RKO (cell line): ENCODE data around the gene ATP6V0E1.
"Not testable (repeated sequence)": the region's sequence is repeated elsewhere in the genome, so short reads cannot be mapped to it uniquely, and the experiment has no call there.

Experiments
- DNase-seq: peaks from one replicate; pipeline ENCODE4 v3.0.0-alpha.2; 2016; ENCODE audit warnings: low spot score

Gene ATP6V0E1

GRCh38 chr5:173004013-173004412, 20.4 kb downstream of the ATP6V0E1 start:
- no peak for DNase-seq

- no peak for DNase-seq
These were observed 20.9 kb downstream of the ATP6V0E1 start for GRCh38 chr5:173004447-173004846.

- DNase-seq = peak; percentile 14
These were observed 26.4 kb downstream of the ATP6V0E1 start for GRCh38 chr5:173010021-173010420.

GRCh38 chr5:173010547-173011464, 27.2 kb downstream of the ATP6V0E1 start:
- no peak for DNase-seq

- no peak for DNase-seq
These were observed 28.0 kb downstream of the ATP6V0E1 start for GRCh38 chr5:173011566-173011965.

- DNase-seq = no peak
These were observed 29.3 kb downstream of the ATP6V0E1 start for GRCh38 chr5:173012882-173013281.

- DNase-seq = no peak
These were observed 31.1 kb downstream of the ATP6V0E1 start for GRCh38 chr5:173014671-173015070.

GRCh38 chr5:173015192-173015591, 31.6 kb downstream of the ATP6V0E1 start:
- DNase-seq = no peak

GRCh38 chr5:173015598-173016455, 32.3 kb downstream of the ATP6V0E1 start:
- DNase-seq = no peak

GRCh38 chr5:173016598-173017046, 33.1 kb downstream of the ATP6V0E1 start:
- DNase-seq = no peak

- not testable (repeated sequence) for DNase-seq
These were observed 33.5 kb downstream of the ATP6V0E1 start for GRCh38 chr5:173017087-173017486.

- no peak for DNase-seq
These were observed 34.8 kb downstream of the ATP6V0E1 start for GRCh38 chr5:173018358-173018757.

GRCh38 chr5:173020154-173020581, 36.6 kb downstream of the ATP6V0E1 start:
- DNase-seq = no peak

GRCh38 chr5:173020643-173021042, 37.1 kb downstream of the ATP6V0E1 start:
- no peak for DNase-seq

- no peak for DNase-seq
These were observed 42.1 kb downstream of the ATP6V0E1 start for GRCh38 chr5:173025651-173026050.

- no peak for DNase-seq
These were observed 44.3 kb downstream of the ATP6V0E1 start for GRCh38 chr5:173027905-173028304.

GRCh38 chr5:173028811-173029327, 45.3 kb downstream of the ATP6V0E1 start:
- no peak for DNase-seq

GRCh38 chr5:173029499-173029921, 45.9 kb downstream of the ATP6V0E1 start:
- no peak for DNase-seq

- DNase-seq = not testable (repeated sequence)
These were observed 48.5 kb downstream of the ATP6V0E1 start for GRCh38 chr5:173032096-173032495.

- DNase-seq = no peak
These were observed 49.2 kb downstream of the ATP6V0E1 start for GRCh38 chr5:173032730-173033129.

- no peak for DNase-seq
These were observed 50.4 kb downstream of the ATP6V0E1 start for GRCh38 chr5:173033923-173034322.
